Measurements from ENCODE around the gene VCX3B.
"Not testable (repeated sequence)": the region's sequence is repeated elsewhere in the genome, so short reads cannot be mapped to it uniquely, and the experiment has no call there.

Gene VCX3B

DNA sequence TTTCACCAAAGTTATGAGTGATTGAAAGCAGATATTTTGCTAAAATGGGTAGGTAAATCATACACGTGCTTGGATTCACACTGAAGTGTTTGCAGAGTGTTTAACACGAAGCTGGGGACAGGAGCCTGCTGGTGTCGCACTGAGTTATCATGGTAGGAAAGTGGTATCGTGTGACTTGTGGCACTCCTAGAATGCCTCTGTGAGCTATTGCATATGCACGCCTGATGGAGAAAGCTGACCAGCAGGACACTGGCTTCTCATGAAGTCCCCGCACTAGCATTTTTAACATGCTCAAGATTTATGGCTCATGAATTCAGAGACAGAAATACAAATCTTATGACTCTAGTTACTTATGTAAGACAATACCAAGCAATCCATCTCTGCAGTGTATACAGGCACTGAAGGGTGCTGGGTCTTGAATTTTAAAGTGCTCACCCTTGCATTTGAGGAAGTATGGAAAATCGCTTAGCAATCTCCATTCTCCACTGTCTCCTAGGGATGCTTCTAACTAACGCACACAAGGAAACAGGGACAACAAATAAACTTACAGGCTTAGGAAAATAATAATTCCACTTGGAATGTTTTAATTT lies 19.8 kb downstream of the VCX3B start:
- Histone ChIP-seq H3K9ac (ENCODE audit: low read length) (no peak overlapping the region), H3K27me3 (ENCODE audit: control insufficient read depth, insufficient read depth, low read length) (no peaks in the 10 kb centered on the region), H3K4me1 (ENCODE audit: control insufficient read depth, low read depth, low read length) (no peaks in the 10 kb centered on the region), H3K9me3 (ENCODE audit: control insufficient read depth, low read depth, low read length) (no peaks in the 10 kb centered on the region), H3K27ac (ENCODE audit: low read length) (no peak overlapping the region), H3K36me3 (ENCODE audit: control insufficient read depth, low read depth, low read length) (no peaks in the 10 kb centered on the region), H3K4me3 (ENCODE audit: low read length) (no peak overlapping the region)

GRCh38 chrX:8495036-8495435 lies 30.4 kb downstream of the VCX3B start:
- H3K4me3 ChIP-seq (ENCODE audit: low read length); H3K9ac ChIP-seq (ENCODE audit: low read length); H3K9me3 ChIP-seq (ENCODE audit: control insufficient read depth, low read depth, low read length); H3K4me1 ChIP-seq (ENCODE audit: control insufficient read depth, low read depth, low read length); H3K36me3 ChIP-seq (ENCODE audit: control insufficient read depth, low read depth, low read length); H3K27me3 ChIP-seq (ENCODE audit: control insufficient read depth, insufficient read depth, low read length); H3K27ac ChIP-seq (ENCODE audit: low read length): not testable (repeated sequence)

DNA sequence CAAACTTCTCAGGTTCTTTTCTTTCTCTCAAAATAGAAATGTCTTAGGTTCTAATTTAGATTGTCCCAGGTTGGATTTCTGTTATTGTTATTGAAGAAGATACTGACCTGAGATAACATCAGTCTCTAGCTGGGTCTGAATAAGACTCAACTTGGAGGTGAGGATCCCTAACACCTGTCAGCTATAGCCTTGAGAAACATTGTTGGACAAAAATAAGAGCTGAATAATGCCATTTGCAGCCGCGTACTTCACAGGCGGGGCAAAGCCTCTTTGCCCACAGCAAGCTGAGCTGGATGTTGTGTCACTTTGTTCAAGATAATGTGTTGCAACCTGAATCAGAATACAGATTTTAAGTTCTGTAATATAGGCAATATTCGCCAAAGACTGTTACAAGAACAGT lies 35.6 kb downstream of the VCX3B start:
- H3K9me3 ChIP-seq (ENCODE audit: control insufficient read depth, low read depth, low read length): no peaks in the 10 kb centered on the region
- H3K36me3 ChIP-seq (ENCODE audit: control insufficient read depth, low read depth, low read length): no peaks in the 10 kb centered on the region
- H3K9ac ChIP-seq (ENCODE audit: low read length): no peak overlapping the region
- no peaks in the 10 kb centered on the region for H3K4me1 ChIP-seq (ENCODE audit: control insufficient read depth, low read depth, low read length)
- no peak overlapping the region for H3K4me3 ChIP-seq (ENCODE audit: low read length)
- no peak overlapping the region for H3K27ac ChIP-seq (ENCODE audit: low read length)
- H3K27me3 ChIP-seq (ENCODE audit: control insufficient read depth, insufficient read depth, low read length): no peaks in the 10 kb centered on the region

DNA sequence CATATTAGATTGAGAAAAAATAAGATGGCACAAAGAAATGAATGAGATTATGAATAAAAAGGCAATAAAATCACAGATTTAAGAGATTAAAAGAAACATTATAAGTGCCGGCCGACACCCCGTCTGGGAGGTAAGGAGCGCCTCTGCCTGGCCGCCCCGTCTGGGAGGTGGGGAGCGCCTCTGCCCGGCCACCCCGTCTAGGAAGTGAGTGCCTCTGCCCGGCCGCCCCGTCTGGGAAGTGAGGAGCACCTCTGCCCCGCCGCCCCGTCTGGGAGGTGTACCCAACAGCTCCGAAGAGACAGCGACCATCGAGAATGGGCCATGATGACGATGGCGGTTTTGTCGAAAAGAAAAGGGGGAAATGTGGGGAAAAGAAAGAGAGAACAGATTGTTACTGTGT lies 37.5 kb downstream of the VCX3B start:
- H3K9me3 ChIP-seq (ENCODE audit: control insufficient read depth, low read depth, low read length); H3K9ac ChIP-seq (ENCODE audit: low read length); H3K36me3 ChIP-seq (ENCODE audit: control insufficient read depth, low read depth, low read length); H3K27me3 ChIP-seq (ENCODE audit: control insufficient read depth, insufficient read depth, low read length); H3K4me1 ChIP-seq (ENCODE audit: control insufficient read depth, low read depth, low read length); H3K4me3 ChIP-seq (ENCODE audit: low read length); H3K27ac ChIP-seq (ENCODE audit: low read length): not testable (repeated sequence)

GRCh38 chrX:8504451-8504850 lies 39.8 kb downstream of the VCX3B start:
- Histone ChIP-seq H3K9ac (ENCODE audit: low read length) (no peak overlapping the region), H3K27me3 (ENCODE audit: control insufficient read depth, insufficient read depth, low read length) (no peaks in the 10 kb centered on the region), H3K27ac (ENCODE audit: low read length) (no peak overlapping the region), H3K4me3 (ENCODE audit: low read length) (no peak overlapping the region), H3K9me3 (ENCODE audit: control insufficient read depth, low read depth, low read length) (no peaks in the 10 kb centered on the region), H3K36me3 (ENCODE audit: control insufficient read depth, low read depth, low read length) (no peaks in the 10 kb centered on the region), H3K4me1 (ENCODE audit: control insufficient read depth, low read depth, low read length) (no peaks in the 10 kb centered on the region)

Data from iPS-18a (cell line).